Natural killer cell (primary cell): Measurements from ENCODE around the gene FAXDC2. TPM values are rescaled to one million over a fixed set of nuclear protein-coding genes. Genes with fewer than 3 reads are reported as not detected.

ENCODE experiments used
- ATAC-seq, 3 donors: fragments of 150-1000 bp in 2 of 3; fragments of 200-7000 bp in 1 of 3; cut with Tn5 transposase; 1 replicate in 1 of 3; 2 replicates in 2 of 3; pipeline ENCODE4 v1.10.0; 2021; ENCODE audit warnings: mild to moderate bottlenecking in 2 of 3, moderate library complexity in 2 of 3
- DNase-seq, 2 donors: peaks; one replicate each; pipeline versions ENCODE4 v3.0.0 to v3.0.0-alpha.2; 2013 to 2021; ENCODE audit warnings: mixed read lengths in 1 of 2
- H3K27ac ChIP-seq: one replicate; pipeline ENCODE4 v1.5.1; 2013; ENCODE audit warnings: mild to moderate bottlenecking, low read length
- H3K27me3 ChIP-seq: one replicate; pipeline ENCODE4 v1.6.1; 2013; ENCODE audit warnings: low read length; ENCODE audit not compliant: control insufficient read depth, insufficient read depth
- H3K36me3 ChIP-seq: one replicate; pipeline ENCODE4 v1.6.1; 2013; ENCODE audit warnings: low read length; ENCODE audit not compliant: control insufficient read depth, insufficient read depth
- H3K4me1 ChIP-seq: one replicate; pipeline ENCODE4 v1.6.1; 2013; ENCODE audit warnings: low read length; ENCODE audit not compliant: control insufficient read depth, insufficient read depth
- H3K4me3 ChIP-seq: one replicate; pipeline ENCODE4 v1.5.1; 2013; ENCODE audit warnings: low read length
- H3K9me3 ChIP-seq: one replicate; pipeline ENCODE4 v1.6.1; 2013; ENCODE audit warnings: low read length; ENCODE audit not compliant: control insufficient read depth, insufficient read depth
- H3K27ac Mint-ChIP-seq, 2 donors: one replicate each; pipeline ENCODE4 v1.8.0; 2022; ENCODE audit warnings: mild to moderate bottlenecking in 2 of 2, mixed read lengths in 2 of 2, moderate library complexity in 1 of 2
- H3K27me3 Mint-ChIP-seq, 2 donors: one replicate each; pipeline ENCODE4 v1.8.0; 2022; ENCODE audit warnings: low read depth in 2 of 2, mixed read lengths in 2 of 2
- H3K36me3 Mint-ChIP-seq: one replicate; pipeline ENCODE4 v1.8.0; 2022; ENCODE audit warnings: mixed read lengths
- H3K4me1 Mint-ChIP-seq, 2 donors: one replicate each; pipeline ENCODE4 v1.8.0; 2022; ENCODE audit warnings: mixed read lengths in 2 of 2
- H3K4me3 Mint-ChIP-seq: one replicate; pipeline ENCODE4 v1.8.0; 2022; ENCODE audit warnings: mild to moderate bottlenecking, moderate library complexity, mixed read lengths
- H3K9me3 Mint-ChIP-seq, 2 donors: one replicate each; pipeline ENCODE4 v1.8.0; 2022; ENCODE audit warnings: mixed read lengths in 2 of 2
- WGBS: methylation state at CpG from one replicate; pipeline ENCODE4 v1.1.7; 2013; ENCODE audit warnings: missing lambda C conversion rate; ENCODE audit not compliant: insufficient coverage; 5-methylcytosine and 5-hydroxymethylcytosine counted together
- intact Hi-C: fragments of 100-400 bp; cut with micrococcal nuclease; formaldehyde crosslinking; loops from one replicate; pipeline ENCODE4 v1.14.2; 2022
- total RNA-seq, 4 donors: library from RNA; stranded (reverse); fragments of 120-200 nt in 1 of 4; gene quantifications; one replicate each; pipeline versions ENCODE4 v1.2.3 to v1.2.4, GENCODE V29; 2013 to 2022
- TF ChIP-seq, protein P1 (sequence below): fragments of 200-600 bp; IDR thresholded peaks from one replicate; pipeline ENCODE4 v1.8.0; 2022; ENCODE audit warnings: antibody characterized with exemption

The FAXDC2 gene
- total RNA-seq, 3 donors from 2014 or later (not counting 1 experiment from before 2014, with no cell fraction given) = 0.48 to 2.9 (median 1.4) TPM

DNA sequence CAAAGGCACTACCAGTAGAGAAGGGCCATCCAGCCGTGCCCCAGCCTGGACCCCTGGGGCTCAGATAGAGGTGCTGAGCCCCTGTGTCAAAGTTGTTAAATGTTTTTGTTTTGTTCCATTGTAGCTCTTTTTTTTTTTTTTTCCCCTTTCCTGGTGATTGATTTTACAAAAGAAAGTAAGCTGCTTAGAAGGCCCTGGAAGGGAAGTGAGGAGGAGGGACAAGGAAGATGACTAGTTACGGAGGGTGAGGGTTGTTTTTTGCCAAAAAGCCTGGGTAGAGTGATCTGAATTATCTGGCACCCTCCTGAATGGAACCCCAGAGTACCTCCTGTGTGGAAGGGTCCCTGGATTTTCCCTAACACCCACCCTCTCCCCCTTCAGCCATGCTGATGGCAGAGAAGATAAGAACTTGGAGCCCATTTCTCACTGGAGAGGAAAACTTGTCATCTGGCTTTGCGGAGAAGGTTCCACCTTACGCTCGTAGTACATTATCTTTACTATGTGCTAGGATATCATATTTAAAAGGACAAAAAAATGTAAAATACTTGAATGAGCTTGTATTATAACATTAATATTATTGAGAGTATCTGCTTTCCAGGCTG, 33.4 kb downstream of the FAXDC2 start:
- Histone ChIP-seq H3K27me3 (no peaks in the 10 kb centered on the region), H3K9me3 (no peaks in the 10 kb centered on the region), H3K4me3 (no peak overlapping the region), H3K36me3 (peaks cover 14% of the 10 kb centered on the region), H3K27ac (no peak overlapping the region), H3K4me1 (peaks cover 53% of the 10 kb centered on the region)
- no peaks in the 10 kb centered on the region for H3K9me3 Mint-ChIP-seq
- no peak overlapping the region for H3K4me3 Mint-ChIP-seq
- H3K27ac Mint-ChIP-seq = peak overlapping the region; percentile 21 to 79
- intact Hi-C loops = no loop called here
- H3K27me3 Mint-ChIP-seq = no peaks in the 10 kb centered on the region
- ATAC-seq = no peak
- peaks cover 58 to 60% of the 10 kb centered on the region in 2 donors for H3K4me1 Mint-ChIP-seq
- no peak for DNase-seq
- TF ChIP-seq, protein P1, sequence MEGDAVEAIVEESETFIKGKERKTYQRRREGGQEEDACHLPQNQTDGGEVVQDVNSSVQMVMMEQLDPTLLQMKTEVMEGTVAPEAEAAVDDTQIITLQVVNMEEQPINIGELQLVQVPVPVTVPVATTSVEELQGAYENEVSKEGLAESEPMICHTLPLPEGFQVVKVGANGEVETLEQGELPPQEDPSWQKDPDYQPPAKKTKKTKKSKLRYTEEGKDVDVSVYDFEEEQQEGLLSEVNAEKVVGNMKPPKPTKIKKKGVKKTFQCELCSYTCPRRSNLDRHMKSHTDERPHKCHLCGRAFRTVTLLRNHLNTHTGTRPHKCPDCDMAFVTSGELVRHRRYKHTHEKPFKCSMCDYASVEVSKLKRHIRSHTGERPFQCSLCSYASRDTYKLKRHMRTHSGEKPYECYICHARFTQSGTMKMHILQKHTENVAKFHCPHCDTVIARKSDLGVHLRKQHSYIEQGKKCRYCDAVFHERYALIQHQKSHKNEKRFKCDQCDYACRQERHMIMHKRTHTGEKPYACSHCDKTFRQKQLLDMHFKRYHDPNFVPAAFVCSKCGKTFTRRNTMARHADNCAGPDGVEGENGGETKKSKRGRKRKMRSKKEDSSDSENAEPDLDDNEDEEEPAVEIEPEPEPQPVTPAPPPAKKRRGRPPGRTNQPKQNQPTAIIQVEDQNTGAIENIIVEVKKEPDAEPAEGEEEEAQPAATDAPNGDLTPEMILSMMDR = no peak
- 100% methylated on average over 2 of the region's 5 CpGs for WGBS
- H3K36me3 Mint-ChIP-seq = peaks cover 11% of the 10 kb centered on the region

DNA sequence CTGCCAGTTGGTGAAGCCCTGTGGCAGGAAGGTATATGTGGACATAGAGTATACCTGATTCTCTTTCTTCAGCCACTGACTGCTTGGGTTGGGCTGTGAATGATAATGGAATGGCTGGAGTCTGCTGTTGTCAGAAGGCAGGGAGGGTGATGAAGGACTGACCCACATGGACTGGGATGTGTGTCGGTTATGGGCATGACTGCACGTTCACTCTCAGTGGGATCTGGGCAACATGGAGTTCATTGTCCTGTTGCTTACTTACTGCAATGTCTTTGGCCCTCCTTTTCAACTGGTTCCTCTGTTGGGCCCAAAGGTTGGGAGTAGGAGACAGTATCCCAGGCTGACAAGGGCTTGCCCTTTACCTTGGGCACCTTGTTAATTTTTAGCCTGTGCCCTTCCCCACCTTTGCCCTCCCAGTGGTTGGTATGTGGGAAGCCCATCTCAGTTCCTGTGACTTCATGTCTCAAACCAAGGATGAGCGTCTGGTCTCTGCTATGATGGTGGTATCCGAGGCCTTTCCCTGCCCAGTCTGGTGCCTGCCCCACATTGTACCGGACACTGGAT, 34.6 kb downstream of the FAXDC2 start:
- intact Hi-C loops = no loop called here
- WGBS = 92% methylated on average over 5 of the region's 5 CpGs
- no peak overlapping the region for H3K27ac ChIP-seq
- H3K9me3 ChIP-seq = no peaks in the 10 kb centered on the region
- H3K36me3 ChIP-seq = peaks cover 25% of the 10 kb centered on the region
- Mint-ChIP-seq H3K9me3 (no peaks in the 10 kb centered on the region), H3K27ac (peak overlapping the region; percentile 21 to 79), H3K27me3 (no peaks in the 10 kb centered on the region), H3K36me3 (peaks cover 16% of the 10 kb centered on the region), H3K4me1 (peaks cover 54 to 57% of the 10 kb centered on the region in 2 donors), H3K4me3 (no peak overlapping the region)
- no peak overlapping the region for H3K4me3 ChIP-seq
- TF ChIP-seq, protein P1 = no peak
- H3K27me3 ChIP-seq = no peaks in the 10 kb centered on the region
- no peak for DNase-seq
- no peak for ATAC-seq
- peaks cover 42% of the 10 kb centered on the region for H3K4me1 ChIP-seq

DNA sequence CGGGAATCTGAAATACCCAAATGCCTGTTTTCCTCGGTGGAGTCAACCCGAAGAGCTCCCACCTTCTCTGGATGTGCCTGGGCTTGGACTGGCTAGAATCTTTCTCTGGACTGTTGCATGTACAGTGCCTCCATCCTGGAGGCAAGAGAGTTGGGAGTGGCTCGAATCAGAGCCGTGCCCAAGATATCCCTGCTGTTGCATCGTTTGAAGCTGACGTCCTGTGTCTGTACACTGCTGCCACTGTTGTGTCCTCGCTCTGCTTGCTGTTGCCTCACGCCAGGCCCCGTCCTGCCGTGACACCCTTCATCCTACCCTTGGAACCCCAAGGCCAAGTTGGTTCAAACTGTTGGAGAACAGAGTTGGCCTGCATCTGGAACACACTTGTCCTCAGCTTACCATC, 35.4 kb downstream of the FAXDC2 start:
- no peaks in the 10 kb centered on the region for H3K27me3 Mint-ChIP-seq
- peaks cover 16% of the 10 kb centered on the region for H3K36me3 Mint-ChIP-seq
- H3K27ac Mint-ChIP-seq = peak overlapping the region; percentile 21 to 79
- ATAC-seq (no peak), DNase-seq (no peak)
- H3K4me3 ChIP-seq = no peak overlapping the region
- 96% methylated on average over 11 of the region's 11 CpGs for WGBS
- H3K4me3 Mint-ChIP-seq = no peak overlapping the region
- peaks cover 47 to 50% of the 10 kb centered on the region in 2 donors for H3K4me1 Mint-ChIP-seq
- peaks cover 28% of the 10 kb centered on the region for H3K36me3 ChIP-seq
- no peaks in the 10 kb centered on the region for H3K9me3 ChIP-seq
- intact Hi-C loops = no loop called here
- H3K27ac ChIP-seq = no peak overlapping the region
- H3K27me3 ChIP-seq = no peaks in the 10 kb centered on the region
- no peaks in the 10 kb centered on the region for H3K9me3 Mint-ChIP-seq
- H3K4me1 ChIP-seq = peaks cover 35% of the 10 kb centered on the region
- TF ChIP-seq, protein P1 = no peak
